Fibroblast of lung (primary cell): ENCODE data around the gene GM2A.

ENCODE experiments used
- EZH2 ChIP-seq: IDR thresholded peaks from 2 replicates; pipeline ENCODE4 v1.5.1; 2012; ENCODE audit warnings: low read length, control low read depth, mild to moderate bottlenecking; ENCODE audit errors: missing control alignments
- TF ChIP-seq, protein P1 (sequence below), 2 donors: IDR thresholded peaks in 1 of 2; conservative IDR thresholded peaks in 1 of 2; 1 replicate in 1 of 2; 2 replicates in 1 of 2; pipeline ENCODE4 v1.5.1; 2011 to 2012; ENCODE audit warnings: low read length in 2 of 2, control low read depth in 1 of 2, inconsistent platforms in 1 of 2, low read depth in 1 of 2, mild to moderate bottlenecking in 1 of 2

DNA sequence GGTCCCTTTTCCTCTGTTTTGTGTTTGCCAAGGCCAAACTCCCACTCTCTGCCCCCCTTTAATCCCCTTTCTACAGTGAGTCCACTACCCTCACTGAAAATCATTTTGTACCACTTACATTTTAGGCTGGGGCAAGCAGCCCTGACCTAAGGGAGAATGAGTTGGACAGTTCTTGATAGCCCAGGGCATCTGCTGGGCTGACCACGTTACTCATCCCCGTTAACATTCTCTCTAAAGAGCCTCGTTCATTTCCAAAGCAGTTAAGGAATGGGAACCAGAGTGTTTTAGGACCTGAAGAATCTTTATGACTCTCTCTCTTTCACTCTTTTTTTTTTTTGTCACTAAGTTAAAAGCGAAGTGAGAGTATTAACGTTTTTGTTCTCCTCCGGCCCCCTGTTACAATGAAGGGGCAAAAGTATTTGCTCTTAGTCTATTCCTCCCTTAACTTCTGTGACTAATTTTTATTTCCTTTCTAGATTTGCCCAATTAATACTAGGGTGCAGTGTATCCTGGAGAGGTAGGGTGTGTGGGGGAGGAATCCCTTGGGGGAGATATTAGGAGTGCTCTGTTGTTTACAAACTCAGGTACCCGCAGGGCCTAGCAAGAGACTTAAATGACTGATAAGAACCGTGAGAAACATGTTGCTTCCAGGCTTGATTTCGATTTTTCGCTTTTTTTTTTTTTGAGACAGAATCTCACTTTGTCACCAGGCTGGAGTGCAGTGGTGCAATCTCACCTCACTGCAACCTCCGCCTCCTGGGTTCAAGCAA, 14.7 kb downstream of the GM2A start:
- TF ChIP-seq, protein P1, sequence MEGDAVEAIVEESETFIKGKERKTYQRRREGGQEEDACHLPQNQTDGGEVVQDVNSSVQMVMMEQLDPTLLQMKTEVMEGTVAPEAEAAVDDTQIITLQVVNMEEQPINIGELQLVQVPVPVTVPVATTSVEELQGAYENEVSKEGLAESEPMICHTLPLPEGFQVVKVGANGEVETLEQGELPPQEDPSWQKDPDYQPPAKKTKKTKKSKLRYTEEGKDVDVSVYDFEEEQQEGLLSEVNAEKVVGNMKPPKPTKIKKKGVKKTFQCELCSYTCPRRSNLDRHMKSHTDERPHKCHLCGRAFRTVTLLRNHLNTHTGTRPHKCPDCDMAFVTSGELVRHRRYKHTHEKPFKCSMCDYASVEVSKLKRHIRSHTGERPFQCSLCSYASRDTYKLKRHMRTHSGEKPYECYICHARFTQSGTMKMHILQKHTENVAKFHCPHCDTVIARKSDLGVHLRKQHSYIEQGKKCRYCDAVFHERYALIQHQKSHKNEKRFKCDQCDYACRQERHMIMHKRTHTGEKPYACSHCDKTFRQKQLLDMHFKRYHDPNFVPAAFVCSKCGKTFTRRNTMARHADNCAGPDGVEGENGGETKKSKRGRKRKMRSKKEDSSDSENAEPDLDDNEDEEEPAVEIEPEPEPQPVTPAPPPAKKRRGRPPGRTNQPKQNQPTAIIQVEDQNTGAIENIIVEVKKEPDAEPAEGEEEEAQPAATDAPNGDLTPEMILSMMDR (conservative IDR thresholded peaks at IDR 0.05 in 1 of 2, IDR thresholded peaks at IDR 0.05 in 1 of 2; ENCODE audit: low read depth in 1 of 2, low read length in 2 of 2) = no peak
- TF ChIP-seq EZH2 = no peak
